HG02610 (cell line): Measurements from ENCODE around the gene NEUROD4.

Experiments
- ATAC-seq: cut with Tn5 transposase; IDR thresholded peaks from one replicate; pipeline ENCODE4 v1.9.1; 2021; ENCODE audit warnings: mild to moderate bottlenecking, moderate library complexity; ENCODE audit not compliant: unreplicated experiment

Gene NEUROD4

DNA sequence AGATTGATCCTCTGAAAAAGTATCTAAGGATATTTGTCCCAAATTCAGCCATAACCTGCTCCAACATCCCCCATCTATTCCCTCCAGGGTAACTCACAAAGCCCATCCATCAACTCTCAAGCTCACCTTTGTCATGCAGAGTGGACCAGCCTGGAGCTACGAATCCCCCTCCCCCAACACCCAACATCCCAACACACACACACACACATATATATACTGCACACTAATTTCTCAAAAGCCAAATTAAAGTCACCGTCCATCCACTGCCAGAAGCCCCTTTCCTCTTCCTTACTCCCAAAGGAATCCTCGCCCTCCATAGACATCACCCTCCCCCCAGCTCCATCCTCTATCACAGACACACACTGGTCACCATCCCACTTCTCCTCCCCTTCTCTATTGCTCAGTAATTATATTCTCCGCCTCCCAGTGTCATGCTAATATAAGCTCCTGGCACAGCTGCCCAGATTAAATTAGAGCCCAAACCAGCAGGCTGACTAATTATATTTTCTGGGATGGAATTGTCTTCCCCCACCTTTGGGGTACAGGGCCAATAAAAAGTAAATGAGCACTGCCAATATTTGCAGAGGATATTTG is 21.7 kb upstream of the NEUROD4 start:
- ATAC-seq = no peak

GRCh38 chr12:54998958-54999510 is 20.7 kb upstream of the NEUROD4 start:
- no peak for ATAC-seq

GRCh38 chr12:55001198-55001868 is 18.4 kb upstream of the NEUROD4 start:
- no peak for ATAC-seq

DNA sequence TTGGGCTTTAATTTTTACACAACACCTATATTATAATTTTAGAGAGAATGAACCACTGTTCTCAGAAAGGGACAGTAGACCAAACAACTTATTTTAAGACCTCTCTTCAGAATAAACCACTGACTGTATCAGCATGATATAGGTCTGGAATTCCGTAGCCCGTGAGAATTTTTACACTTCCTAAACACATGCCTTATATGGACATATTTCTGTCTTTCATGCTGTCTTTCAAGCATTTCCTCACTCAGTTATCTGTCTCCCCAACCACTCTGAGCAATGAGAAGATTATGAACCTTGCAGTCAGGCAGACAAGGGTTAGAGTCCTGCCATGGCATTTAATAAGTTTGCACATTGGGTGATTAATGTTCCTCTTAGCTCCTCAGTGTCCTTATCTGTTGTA is 17.4 kb upstream of the NEUROD4 start:
- no peak for ATAC-seq

- ATAC-seq = no peak
Measured at GRCh38 chr12:55008944-55009585, 10.7 kb upstream of the NEUROD4 start.

- ATAC-seq = no peak
Measured at GRCh38 chr12:55017416-55017925, 2.3 kb upstream of the NEUROD4 start.

DNA sequence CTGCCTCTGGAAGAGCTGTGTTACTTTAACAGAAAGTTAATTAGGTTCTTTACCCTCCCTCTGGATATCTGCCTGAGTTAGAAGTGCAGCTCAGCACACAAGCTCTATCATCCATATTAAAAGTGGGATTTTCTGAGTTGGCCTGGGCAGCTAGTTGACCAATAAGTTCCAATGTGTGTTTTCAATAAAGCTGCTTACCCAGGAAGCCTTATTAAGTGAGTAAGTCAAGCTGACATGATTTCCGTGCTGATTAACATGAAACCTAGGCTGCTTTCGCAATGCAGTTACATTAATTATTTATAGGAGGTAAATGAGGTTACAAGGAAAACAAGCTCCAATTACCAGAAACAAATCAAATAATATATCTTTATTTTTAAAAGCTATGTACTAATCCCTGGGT is 4.8 kb downstream of the NEUROD4 start:
- ATAC-seq = no peak

GRCh38 chr12:55025508-55025907 is 5.7 kb downstream of the NEUROD4 start:
- ATAC-seq = no peak

GRCh38 chr12:55034218-55034617 is 14.4 kb downstream of the NEUROD4 start:
- ATAC-seq = no peak

DNA sequence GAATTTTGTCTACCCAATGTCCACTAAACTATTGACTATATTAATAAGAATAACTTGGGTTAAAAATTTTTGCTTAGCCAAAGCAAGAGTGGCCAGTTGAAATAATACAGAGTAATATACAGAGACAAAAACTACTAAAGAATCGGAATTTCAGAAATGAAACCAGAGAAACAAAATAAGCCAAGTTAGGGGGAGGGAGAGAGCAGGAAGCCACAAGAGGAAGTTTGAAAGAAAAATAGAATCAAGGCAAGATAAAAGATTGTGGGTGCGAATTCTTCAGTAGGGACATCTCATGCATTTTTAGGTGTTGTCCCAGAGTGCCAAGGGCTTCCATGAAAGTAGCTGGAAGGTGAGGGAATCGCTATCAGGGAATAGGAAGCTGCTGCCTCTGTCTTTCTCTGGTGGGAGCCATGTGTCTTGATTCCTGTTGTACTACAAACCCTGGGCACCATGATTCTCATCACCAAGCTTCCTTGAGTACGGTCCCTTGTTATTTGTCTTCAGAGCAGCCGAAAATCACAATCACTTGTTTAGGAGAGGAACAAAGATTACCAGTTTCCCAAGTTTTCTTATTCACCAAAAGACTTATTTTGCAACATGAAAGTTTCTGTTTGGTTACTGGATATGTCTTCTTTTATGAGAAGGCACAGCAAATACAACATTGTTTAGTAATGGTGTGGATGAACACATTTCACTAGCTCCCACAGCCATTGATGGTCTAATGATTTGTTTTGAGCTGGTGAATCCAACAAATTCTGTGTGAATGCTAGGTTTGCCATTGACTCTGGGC is 16.7 kb downstream of the NEUROD4 start:
- no peak for ATAC-seq

- ATAC-seq = no peak
Measured at GRCh38 chr12:55037351-55037987, 17.7 kb downstream of the NEUROD4 start.

- ATAC-seq = no peak
Measured at GRCh38 chr12:55039395-55040354, 19.9 kb downstream of the NEUROD4 start.

GRCh38 chr12:55041345-55042055 is 21.7 kb downstream of the NEUROD4 start:
- no peak for ATAC-seq

GRCh38 chr12:55043542-55043941 is 23.8 kb downstream of the NEUROD4 start:
- ATAC-seq = no peak

- ATAC-seq = no peak
Measured at GRCh38 chr12:55044135-55044534, 24.4 kb downstream of the NEUROD4 start.

DNA sequence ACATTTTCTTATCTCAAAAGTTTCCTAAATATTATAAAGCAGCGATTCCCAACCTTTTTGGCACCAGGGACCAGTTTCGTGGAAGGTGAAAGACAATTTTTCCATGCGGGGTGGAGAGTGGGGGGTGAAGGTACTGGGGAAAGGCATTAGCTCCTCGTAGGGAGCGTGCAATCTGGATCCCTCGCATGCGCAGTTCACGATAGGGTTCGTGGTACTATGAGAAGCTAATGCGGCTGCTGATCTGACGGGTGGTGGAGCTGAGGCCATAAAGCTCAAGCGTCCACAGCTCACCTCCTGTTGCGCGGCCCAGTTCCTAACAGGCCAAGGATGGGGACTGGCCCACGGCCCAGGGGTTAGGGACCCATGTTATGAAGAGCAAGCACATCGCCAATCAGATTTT is 29.9 kb downstream of the NEUROD4 start:
- no peak for ATAC-seq

DNA sequence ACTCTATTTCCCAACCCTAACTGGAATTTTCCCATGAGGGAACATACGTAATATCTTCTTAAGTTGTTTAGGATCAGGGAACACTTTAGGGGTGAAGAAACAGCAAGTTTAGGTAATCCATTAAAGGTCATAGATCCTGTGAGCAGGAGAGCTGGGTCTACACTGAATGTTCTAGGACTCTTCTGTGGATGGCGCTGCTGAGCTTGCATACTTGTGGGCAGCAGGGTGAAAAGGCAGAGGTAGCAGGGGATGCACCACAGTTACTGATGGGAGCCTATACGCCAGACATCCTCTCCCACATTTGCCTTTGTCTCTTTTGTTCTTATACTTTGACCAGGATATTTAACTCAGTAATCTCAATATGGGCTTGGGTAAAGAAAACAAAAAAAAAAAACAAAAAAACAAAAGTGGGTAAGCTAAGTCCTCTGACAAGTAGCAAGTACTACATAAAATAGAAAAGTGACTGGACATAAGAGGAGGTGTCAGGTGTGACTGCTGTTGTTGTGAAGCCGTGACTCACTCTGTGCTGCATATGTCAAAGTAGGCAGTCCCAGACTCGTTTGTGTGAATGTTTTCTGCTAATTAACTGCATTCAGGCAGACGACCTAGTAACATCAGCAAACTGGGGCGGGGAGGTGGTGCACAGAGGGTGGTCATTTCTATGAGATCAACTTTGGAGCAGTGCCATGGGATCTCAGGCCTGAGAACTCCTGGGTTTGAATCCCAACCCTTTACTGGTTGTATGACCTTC is 31.6 kb downstream of the NEUROD4 start:
- ATAC-seq = no peak

- no peak for ATAC-seq
Measured at GRCh38 chr12:55057481-55057880, 37.7 kb downstream of the NEUROD4 start.
